ENCODE results near the gene GPR84. TPM values are rescaled to one million over a fixed set of nuclear protein-coding genes. Genes with fewer than 3 reads are reported as not detected.

GPR84 gene
- total and polyA plus RNA-seq, 9 of the 15 experiments (the other 6 are each of a cell fraction or from before 2014, with no cell fraction given) = 0.07 to 0.18 (median 0.11) TPM; not detected in 5

DNA sequence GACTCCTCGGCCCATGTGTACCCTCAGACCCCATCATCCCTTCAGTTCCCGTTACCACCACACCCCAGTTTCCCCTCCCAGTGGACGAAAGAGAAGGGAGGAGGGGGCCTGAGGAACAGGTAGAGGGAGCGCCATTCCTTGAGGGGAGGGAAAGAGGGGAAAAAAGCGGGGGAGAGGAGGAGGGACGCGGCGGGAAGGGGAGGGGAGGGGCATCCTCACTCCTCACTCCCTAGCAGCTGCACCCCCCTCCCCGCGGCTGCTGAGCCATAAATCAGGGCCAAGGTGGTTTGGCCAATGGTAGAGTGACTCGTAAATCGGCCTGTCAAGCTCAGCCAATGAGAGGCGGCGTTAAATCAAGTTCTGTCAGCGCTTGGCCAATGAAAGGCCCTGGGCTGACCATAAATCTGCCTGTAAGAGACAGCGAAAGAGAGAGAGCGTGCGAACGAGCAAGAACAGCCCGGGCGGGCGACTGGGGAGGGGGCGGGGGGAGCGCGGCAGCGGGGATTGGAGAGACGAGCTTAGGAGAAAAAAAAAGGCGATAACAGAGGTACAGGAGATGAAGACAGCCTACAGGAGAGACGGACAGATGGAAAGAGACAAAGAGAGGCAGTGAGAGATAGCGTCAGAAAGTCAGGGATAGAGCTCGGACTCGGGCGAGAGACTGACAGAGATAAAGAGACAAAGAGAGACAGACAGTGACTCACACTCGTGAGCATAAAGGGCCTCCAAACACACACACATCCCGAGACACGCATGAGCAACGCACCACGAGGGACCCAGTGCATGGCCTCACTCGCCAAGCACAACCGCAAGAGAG, 5.1 kb downstream of the GPR84 start (continued):
- TF ChIP-seq ZKSCAN1 (IDR thresholded peaks at IDR 0.05; ENCODE audit: low read depth, low read length) (peak; percentile 57; the same call in 1 of the 2 replicates), PHB2 (IDR thresholded peaks at IDR 0.05; ENCODE audit: low read depth) (peak; percentile 74; the same call in 1 of the 2 replicates), ZNF134 (CRISPR knock-in tag; conservative IDR thresholded peaks at IDR 0.05) (no peak), ZNF184 (CRISPR knock-in tag; IDR thresholded peaks at IDR 0.05) (no peak), NRF1 (conservative IDR thresholded peaks at IDR 0.05 in 1 of 2, IDR thresholded peaks at IDR 0.05 in 1 of 2) (peak; percentile 87 to 89), ETV6 (IDR thresholded peaks at IDR 0.05; ENCODE audit: borderline replicate concordance in 1 of 2, low read depth in 2 of 2, low read length in 1 of 2) (no peak; a peak in 1 of 4 replicates), ETV6 (CRISPR knock-in tag; IDR thresholded peaks at IDR 0.05; ENCODE audit: borderline replicate concordance) (no peak), FOXO4 (CRISPR knock-in tag; IDR thresholded peaks at IDR 0.05) (no peak), NFYB (IDR thresholded peaks at IDR 0.05; ENCODE audit: extremely low read depth, insufficient read length) (peak; percentile 91), MBD2 (IDR thresholded peaks at IDR 0.05; ENCODE audit: borderline replicate concordance, low read depth) (peak; percentile 99), ATF6 (CRISPR knock-in tag; IDR thresholded peaks at IDR 0.05) (peak; percentile 9; the same call in 1 of the 2 replicates), MAFK (IDR thresholded peaks at IDR 0.05; ENCODE audit: low read length) (no peak; the same call in 1 of the 2 replicates), PYGO2 (tag; IDR thresholded peaks at IDR 0.05) (0 out of 2 replicates have a peak, but pooled peaks have one; percentile 62), U2AF1 (optimal IDR thresholded peaks at IDR 0.05; ENCODE audit: low read depth, low read length) (no peak), CBX1 (IDR thresholded peaks at IDR 0.05; ENCODE audit: low read depth) (no peak), TCFL5 (CRISPR knock-in tag; conservative IDR thresholded peaks at IDR 0.05) (no peak), ZNF217 (CRISPR knock-in tag; IDR thresholded peaks at IDR 0.05) (no peak), HMG20A (CRISPR knock-in tag; conservative IDR thresholded peaks at IDR 0.05) (no peak)
- TF ChIP-seq, protein P1, sequence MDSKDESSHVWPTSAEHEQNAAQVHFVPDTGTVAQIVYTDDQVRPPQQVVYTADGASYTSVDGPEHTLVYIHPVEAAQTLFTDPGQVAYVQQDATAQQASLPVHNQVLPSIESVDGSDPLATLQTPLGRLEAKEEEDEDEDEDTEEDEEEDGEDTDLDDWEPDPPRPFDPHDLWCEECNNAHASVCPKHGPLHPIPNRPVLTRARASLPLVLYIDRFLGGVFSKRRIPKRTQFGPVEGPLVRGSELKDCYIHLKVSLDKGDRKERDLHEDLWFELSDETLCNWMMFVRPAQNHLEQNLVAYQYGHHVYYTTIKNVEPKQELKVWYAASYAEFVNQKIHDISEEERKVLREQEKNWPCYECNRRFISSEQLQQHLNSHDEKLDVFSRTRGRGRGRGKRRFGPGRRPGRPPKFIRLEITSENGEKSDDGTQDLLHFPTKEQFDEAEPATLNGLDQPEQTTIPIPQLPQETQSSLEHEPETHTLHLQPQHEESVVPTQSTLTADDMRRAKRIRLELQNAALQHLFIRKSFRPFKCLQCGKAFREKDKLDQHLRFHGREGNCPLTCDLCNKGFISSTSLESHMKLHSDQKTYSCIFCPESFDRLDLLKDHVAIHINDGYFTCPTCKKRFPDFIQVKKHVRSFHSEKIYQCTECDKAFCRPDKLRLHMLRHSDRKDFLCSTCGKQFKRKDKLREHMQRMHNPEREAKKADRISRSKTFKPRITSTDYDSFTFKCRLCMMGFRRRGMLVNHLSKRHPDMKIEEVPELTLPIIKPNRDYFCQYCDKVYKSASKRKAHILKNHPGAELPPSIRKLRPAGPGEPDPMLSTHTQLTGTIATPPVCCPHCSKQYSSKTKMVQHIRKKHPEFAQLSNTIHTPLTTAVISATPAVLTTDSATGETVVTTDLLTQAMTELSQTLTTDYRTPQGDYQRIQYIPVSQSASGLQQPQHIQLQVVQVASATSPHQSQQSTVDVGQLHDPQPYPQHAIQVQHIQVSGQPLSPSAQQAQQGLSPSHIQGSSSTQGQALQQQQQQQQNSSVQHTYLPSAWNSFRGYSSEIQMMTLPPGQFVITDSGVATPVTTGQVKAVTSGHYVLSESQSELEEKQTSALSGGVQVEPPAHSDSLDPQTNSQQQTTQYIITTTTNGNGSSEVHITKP (IDR thresholded peaks at IDR 0.05; ENCODE audit: partially characterized antibody) = peak; percentile 91
- TF ChIP-seq, protein P2, sequence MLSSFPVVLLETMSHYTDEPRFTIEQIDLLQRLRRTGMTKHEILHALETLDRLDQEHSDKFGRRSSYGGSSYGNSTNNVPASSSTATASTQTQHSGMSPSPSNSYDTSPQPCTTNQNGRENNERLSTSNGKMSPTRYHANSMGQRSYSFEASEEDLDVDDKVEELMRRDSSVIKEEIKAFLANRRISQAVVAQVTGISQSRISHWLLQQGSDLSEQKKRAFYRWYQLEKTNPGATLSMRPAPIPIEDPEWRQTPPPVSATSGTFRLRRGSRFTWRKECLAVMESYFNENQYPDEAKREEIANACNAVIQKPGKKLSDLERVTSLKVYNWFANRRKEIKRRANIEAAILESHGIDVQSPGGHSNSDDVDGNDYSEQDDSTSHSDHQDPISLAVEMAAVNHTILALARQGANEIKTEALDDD (IDR thresholded peaks at IDR 0.05) = peak; percentile 38; the same call in 1 of the 2 replicates

Data from K562 (cell line).